ENCODE results near the gene NOMO2.
"Not testable (repeated sequence)": the region's sequence is repeated elsewhere in the genome, so short reads cannot be mapped to it uniquely, and the experiment has no call there.

- not testable (repeated sequence) for TF ChIP-seq CTCF (IDR thresholded peaks at IDR 0.05); ZFX (IDR thresholded peaks at IDR 0.05; ENCODE audit: borderline replicate concordance)
Observed at GRCh38 chr16:18577942-18578341, 16.0 kb upstream of the NOMO2 start.

All from 22Rv1 (cell line).